ENCODE results near the gene PARD3. TPM values are rescaled to one million over a fixed set of nuclear protein-coding genes. Genes with fewer than 3 reads are reported as not detected.

The PARD3 gene
- polyA plus RNA-seq, 3 donors, result 0.51 TPM; not detected in 2

- Mint-ChIP-seq H3K27ac (peak overlapping the region in 2 of 7 donors; percentile 57 to 61), H3K36me3 (no peaks in the 10 kb centered on the region), H3K4me1 (peaks cover 38% of the 10 kb centered on the region), H3K4me3 (no peak overlapping the region), H3K9me3 (no peaks in the 10 kb centered on the region), H3K27me3 (ENCODE audit: low read depth in 3 of 3) (peaks cover 0 to 6% (median 5%) of the 10 kb centered on the region in 3 donors)
- WGBS (ENCODE audit: insufficient coverage), result 43% methylated on average over 4 of the region's 7 CpGs
- Histone ChIP-seq H3K27me3 (ENCODE audit: control insufficient read depth in 2 of 2, insufficient read depth in 2 of 2, low read length in 2 of 2) (no peaks in the 10 kb centered on the region), H3K4me1 (ENCODE audit: control insufficient read depth in 1 of 2, insufficient read depth in 2 of 2, low read length in 2 of 2) (peaks cover 12 to 17% of the 10 kb centered on the region in 2 donors), H3K4me3 (replicated peaks in 1 of 3; ENCODE audit: low read depth in 2 of 3, low read length in 3 of 3) (no peak overlapping the region), H2AFZ (ENCODE audit: insufficient read depth, low read depth, low read length, poor library complexity, severe bottlenecking) (no peak overlapping the region), H3K79me2 (ENCODE audit: insufficient read depth, low read length) (no peaks in the 10 kb centered on the region), H3K9ac (ENCODE audit: insufficient read depth, low read length, poor library complexity, severe bottlenecking) (no peak overlapping the region), H4K20me1 (ENCODE audit: insufficient read depth, low read length) (no peaks in the 10 kb centered on the region), H3K36me3 (replicated peaks in 1 of 2; ENCODE audit: control insufficient read depth in 1 of 2, insufficient read depth in 2 of 2, low read length in 2 of 2) (no peaks in the 10 kb centered on the region), H3K9me3 (replicated peaks in 1 of 2; ENCODE audit: control insufficient read depth in 1 of 2, insufficient read depth in 1 of 2, low read length in 2 of 2) (no peaks in the 10 kb centered on the region), H3K4me2 (replicated peaks; ENCODE audit: extremely low read depth, low read length, poor library complexity, severe bottlenecking) (no peak overlapping the region), H3K27ac (ENCODE audit: low read depth in 1 of 2, low read length in 2 of 2) (no peak overlapping the region)
- no peak for DNase-seq
- TF ChIP-seq, protein P1, sequence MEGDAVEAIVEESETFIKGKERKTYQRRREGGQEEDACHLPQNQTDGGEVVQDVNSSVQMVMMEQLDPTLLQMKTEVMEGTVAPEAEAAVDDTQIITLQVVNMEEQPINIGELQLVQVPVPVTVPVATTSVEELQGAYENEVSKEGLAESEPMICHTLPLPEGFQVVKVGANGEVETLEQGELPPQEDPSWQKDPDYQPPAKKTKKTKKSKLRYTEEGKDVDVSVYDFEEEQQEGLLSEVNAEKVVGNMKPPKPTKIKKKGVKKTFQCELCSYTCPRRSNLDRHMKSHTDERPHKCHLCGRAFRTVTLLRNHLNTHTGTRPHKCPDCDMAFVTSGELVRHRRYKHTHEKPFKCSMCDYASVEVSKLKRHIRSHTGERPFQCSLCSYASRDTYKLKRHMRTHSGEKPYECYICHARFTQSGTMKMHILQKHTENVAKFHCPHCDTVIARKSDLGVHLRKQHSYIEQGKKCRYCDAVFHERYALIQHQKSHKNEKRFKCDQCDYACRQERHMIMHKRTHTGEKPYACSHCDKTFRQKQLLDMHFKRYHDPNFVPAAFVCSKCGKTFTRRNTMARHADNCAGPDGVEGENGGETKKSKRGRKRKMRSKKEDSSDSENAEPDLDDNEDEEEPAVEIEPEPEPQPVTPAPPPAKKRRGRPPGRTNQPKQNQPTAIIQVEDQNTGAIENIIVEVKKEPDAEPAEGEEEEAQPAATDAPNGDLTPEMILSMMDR (IDR thresholded peaks at IDR 0.05), result no peak
- intact Hi-C loops (cut with micrococcal nuclease), result no loop called here
Measured at GRCh38 chr10:34203966-34204630, 611.0 kb downstream of the PARD3 start.

GRCh38 chr10:34200355-34200901, 614.7 kb downstream of the PARD3 start:
- Histone ChIP-seq H3K9me3 (replicated peaks in 1 of 2; ENCODE audit: control insufficient read depth in 1 of 2, insufficient read depth in 1 of 2, low read length in 2 of 2) (no peaks in the 10 kb centered on the region), H3K36me3 (replicated peaks in 1 of 2; ENCODE audit: control insufficient read depth in 1 of 2, insufficient read depth in 2 of 2, low read length in 2 of 2) (no peaks in the 10 kb centered on the region), H3K27me3 (ENCODE audit: control insufficient read depth in 2 of 2, insufficient read depth in 2 of 2, low read length in 2 of 2) (no peaks in the 10 kb centered on the region), H3K4me1 (ENCODE audit: control insufficient read depth in 1 of 2, insufficient read depth in 2 of 2, low read length in 2 of 2) (peaks cover 5 to 10% of the 10 kb centered on the region in 2 donors), H3K4me2 (replicated peaks; ENCODE audit: extremely low read depth, low read length, poor library complexity, severe bottlenecking) (no peak overlapping the region), H4K20me1 (ENCODE audit: insufficient read depth, low read length) (no peaks in the 10 kb centered on the region), H2AFZ (ENCODE audit: insufficient read depth, low read depth, low read length, poor library complexity, severe bottlenecking) (peak overlapping the region; percentile 8), H3K9ac (ENCODE audit: insufficient read depth, low read length, poor library complexity, severe bottlenecking) (no peak overlapping the region), H3K79me2 (ENCODE audit: insufficient read depth, low read length) (no peaks in the 10 kb centered on the region), H3K27ac (ENCODE audit: low read depth in 1 of 2, low read length in 2 of 2) (no peak overlapping the region), H3K4me3 (replicated peaks in 1 of 3; ENCODE audit: low read depth in 2 of 3, low read length in 3 of 3) (no peak overlapping the region)
- peaks cover 2 to 4% (median 3%) of the 10 kb centered on the region in 3 donors for H3K27me3 Mint-ChIP-seq (ENCODE audit: low read depth in 3 of 3)
- peak in 1 of 3 donors; percentile 12 for DNase-seq
- H3K9me3 Mint-ChIP-seq, result no peaks in the 10 kb centered on the region
- intact Hi-C loops (cut with micrococcal nuclease), result no loop called here
- no peak overlapping the region for H3K4me3 Mint-ChIP-seq
- H3K36me3 Mint-ChIP-seq, result no peaks in the 10 kb centered on the region
- WGBS (ENCODE audit: insufficient coverage), result 7% methylated on average over 4 of the region's 4 CpGs
- H3K27ac Mint-ChIP-seq, result peak overlapping the region in 1 of 7 donors; percentile 22
- TF ChIP-seq, protein P1 (IDR thresholded peaks at IDR 0.05), result no peak
- peaks cover 29% of the 10 kb centered on the region for H3K4me1 Mint-ChIP-seq

Measured in CD14-positive monocyte (primary cell).